Frontal cortex (tissue), 4 donors: Measurements from ENCODE around the gene DIAPH1. TPM values are rescaled to one million over a fixed set of nuclear protein-coding genes. Genes with fewer than 3 reads are reported as not detected.
A peak's percentile ranks its signal among the peaks of the same experiment; 100 is the strongest.

Source experiments
- DNase-seq, 2 donors: peaks; one replicate each; pipeline ENCODE4 v3.0.0; 2012; ENCODE audit warnings: low spot score in 2 of 2
- FAIRE-seq: peaks from 2 replicates; lab custom pipeline; 2012; peaks lifted over from hg19 to GRCh38; lab: Jason Lieb, UNC
- total RNA-seq: library from RNA; depleted of rRNA; stranded (reverse); fragments of >200 nt; gene quantifications from one replicate; pipeline ENCODE4 v1.2.3, GENCODE V29; 2014
- donor health status: control.
- donor health status: control.
- donor health status: control.

DIAPH1 gene
- total RNA-seq, 1 donor from 2014 or later: 22.4 TPM

- FAIRE-seq (no peak), DNase-seq (no peak)
Measured at GRCh38 chr5:141511771-141512325, 107.0 kb downstream of the DIAPH1 start.

GRCh38 chr5:141510850-141511601 lies 107.8 kb downstream of the DIAPH1 start:
- no peak for FAIRE-seq
- DNase-seq: no peak

DNA sequence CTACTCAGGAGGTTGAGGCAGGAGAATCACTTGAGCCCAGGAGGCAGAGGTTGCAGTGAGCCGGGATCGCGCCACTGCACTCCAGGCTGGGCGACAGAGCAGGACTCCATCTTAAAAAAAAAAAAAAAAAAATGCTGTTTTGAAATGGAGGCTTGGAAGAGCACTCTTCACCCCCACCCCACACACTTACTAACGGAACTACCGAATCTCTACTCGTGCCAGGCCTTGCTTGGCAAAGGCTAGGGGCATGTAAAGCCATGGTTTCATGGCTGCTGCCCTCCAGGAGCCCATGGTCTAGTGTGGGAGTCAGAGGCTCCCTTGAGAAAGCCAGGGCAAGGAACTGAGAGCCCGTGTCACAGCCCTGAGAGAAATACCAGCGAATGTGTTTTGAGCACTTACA lies 108.6 kb downstream of the DIAPH1 start:
- FAIRE-seq (no peak), DNase-seq (no peak)

GRCh38 chr5:141508798-141509611 lies 109.8 kb downstream of the DIAPH1 start:
- FAIRE-seq: no peak

GRCh38 chr5:141508440-141508797 lies 110.4 kb downstream of the DIAPH1 start:
- FAIRE-seq (no peak), DNase-seq (no peak)

More at GRCh38 chr5:141508798-141509611, 109.8 kb downstream of the DIAPH1 start:
- DNase-seq: peak in 1 of 2 donors; percentile 61

- FAIRE-seq: no peak
- no peak for DNase-seq
Measured at GRCh38 chr5:141507387-141508091, 111.3 kb downstream of the DIAPH1 start.

DNA sequence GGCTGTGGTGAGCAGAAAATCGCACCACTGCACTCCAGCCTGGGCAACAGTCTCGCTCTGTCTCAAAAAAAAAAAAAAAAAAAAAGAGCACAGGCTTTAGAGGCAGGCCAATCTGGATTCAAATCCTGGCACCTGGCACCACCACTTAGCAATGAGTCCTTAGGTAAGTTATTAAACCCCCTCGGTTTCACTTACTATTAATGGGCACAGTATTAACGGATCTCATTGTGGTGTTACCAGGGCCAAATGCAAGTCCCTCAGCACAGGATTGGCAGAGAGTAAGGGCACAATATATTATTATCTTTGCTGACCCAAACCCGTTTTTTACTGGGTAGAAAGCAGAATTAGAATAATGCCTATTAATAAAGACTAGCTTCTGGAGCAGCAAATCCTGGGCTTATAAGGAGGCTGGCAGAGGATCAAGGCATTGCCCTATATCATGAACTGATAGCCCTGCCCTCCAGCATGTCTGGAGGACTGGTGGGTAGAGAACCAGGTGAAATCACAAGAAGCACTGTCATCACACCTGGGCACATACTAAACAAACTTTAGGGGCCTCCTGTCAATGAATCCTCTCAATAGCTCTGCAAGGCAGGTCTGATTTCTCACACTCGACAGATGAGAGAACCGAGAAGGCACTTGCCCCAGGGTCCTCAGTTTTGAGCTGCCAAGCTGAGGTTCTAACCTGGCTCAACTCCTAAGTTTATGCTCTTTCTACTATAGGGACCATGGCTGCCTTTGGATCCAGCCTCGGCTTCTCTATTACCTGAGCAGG lies 112.2 kb downstream of the DIAPH1 start:
- FAIRE-seq: no peak
- DNase-seq: no peak

GRCh38 chr5:141504216-141504615 lies 114.6 kb downstream of the DIAPH1 start:
- DNase-seq: no peak
- FAIRE-seq: no peak

- no peak for FAIRE-seq
- DNase-seq: no peak
Measured at GRCh38 chr5:141503681-141504080, 115.1 kb downstream of the DIAPH1 start.

GRCh38 chr5:141501761-141502160 lies 117.0 kb downstream of the DIAPH1 start:
- no peak for FAIRE-seq

GRCh38 chr5:141496038-141496437 lies 122.8 kb downstream of the DIAPH1 start:
- DNase-seq (no peak), FAIRE-seq (no peak)

More at GRCh38 chr5:141501761-141502160, 117.0 kb downstream of the DIAPH1 start:
- no peak for DNase-seq

DNA sequence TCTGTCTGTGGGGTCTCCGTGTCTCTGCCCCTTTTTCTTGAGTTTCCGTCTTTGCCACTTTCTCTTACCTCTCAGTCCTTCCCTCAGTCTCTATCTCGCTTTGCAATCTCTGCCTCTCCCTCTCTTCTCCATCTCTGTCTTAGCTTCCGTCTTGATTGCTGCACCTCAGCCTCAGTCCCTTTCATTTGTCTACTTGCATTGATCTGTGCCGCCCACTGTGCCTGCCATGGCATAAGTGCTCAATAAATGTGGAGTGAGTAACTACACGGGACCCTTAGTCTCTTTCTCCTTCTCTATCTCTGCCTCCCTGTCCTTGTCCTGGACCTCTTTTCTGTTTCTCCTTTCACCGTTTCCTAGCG lies 123.4 kb downstream of the DIAPH1 start:
- FAIRE-seq (no peak), DNase-seq (no peak)

DNA sequence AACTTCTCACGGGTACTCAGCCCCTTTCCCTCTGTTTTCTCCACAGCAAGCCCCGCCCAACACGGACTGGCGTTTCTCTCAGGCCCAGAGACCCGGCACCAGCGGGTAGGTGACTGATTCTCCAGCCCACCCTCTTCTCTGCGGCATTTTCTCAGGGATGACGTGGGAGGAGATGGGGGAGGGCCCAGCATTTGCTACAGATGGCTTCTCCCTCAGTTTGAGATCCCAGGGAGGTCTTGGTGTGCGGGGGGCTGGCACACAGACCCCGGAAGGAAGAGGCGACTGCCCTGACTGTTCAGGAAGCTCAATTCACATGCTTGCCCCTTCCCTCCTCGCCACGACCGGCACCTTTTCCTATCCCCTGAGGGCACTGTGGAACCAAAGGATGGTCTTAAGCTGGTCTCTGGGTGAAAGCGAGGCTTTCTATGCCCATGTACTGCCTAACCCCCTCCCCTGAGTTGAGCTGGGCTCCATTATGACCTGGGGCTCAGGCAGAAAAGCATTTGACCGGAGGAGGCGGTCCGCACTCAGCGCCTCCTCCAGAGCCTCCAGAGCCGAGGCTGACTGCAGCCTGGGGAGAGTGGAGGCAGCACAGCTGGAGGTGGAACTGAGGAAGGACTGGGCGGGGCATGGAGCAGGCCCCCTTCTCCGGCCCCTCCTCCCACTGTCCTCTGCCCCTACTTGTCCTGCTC lies 123.9 kb downstream of the DIAPH1 start:
- FAIRE-seq (no peak), DNase-seq (no peak)

DNA sequence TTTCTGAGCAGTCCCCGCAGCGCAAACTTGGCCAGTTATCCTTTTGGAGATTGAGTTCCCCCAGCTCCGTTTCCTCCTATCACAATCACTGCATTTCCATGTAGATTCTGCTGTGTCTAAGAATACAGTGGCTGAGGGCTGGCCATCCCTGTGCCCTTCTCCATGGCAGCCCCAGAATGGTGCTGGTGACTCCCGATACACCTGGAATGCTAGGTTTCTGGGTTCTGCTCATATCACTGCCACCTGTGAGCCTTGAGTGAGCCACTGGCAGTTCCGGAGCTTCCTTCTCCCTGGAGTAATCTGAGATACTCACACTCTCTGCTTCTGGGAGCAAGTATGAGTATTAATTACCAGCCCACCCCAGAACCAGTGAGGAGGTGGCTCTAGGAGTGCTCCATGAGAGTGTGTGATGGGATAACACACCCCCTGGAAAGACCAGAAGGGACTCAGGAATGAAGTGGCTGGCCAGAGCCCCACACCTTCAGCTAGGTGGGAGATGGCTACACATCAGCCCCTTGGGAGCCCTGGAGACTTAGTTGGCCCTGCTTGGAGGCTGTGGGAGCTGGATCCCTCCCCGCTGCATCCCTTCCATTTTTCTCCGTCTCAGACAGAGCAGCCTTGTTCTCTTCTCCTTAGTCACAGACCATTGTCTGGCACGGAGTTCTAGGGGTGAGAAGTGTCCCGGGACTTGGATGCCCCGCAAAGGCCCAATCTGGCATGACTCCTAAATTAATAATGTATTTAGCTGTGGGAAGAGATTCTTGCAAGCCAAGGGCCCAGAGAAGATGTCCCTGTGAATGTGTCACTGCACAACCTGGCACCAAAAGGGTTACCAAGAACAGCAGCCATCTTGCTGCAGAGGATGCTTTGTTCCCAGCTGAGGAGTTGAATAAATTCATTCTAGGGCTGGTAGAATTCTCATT lies 125.0 kb downstream of the DIAPH1 start:
- FAIRE-seq: no peak
- no peak for DNase-seq

DNA sequence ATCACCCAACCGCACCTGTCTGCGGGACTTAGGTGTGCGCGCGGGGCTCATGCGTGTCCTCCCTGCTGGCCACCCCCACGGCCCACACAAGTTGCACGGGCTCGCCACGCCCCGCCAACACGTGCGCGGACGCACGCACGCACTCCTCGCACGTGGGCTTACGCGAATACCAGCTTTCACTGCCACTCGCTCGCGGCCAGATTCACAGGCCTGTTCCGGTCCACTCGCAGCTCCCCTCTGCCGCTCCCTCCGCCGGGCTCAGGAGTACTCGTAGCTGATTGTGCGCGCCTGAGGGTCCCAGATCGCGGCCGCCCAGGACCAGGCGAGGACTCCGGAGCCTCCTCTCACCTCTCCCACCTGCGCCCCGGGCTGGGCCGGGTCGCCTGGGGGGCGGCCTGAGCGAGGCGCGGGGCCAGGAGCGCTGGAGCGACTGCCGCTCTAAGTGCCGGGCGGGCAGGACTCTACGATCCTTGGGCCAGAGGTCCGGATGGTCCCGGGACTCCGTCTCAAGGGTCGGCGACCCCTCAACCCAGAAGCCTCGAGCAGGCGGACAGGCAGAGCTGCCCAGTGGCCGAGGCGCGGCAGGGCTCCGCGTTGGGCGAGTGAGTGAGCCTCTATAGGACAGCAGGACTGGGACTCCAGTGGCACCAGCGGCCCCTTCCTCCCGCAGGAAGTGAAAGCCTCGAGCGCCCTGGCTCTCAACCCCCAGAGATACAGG lies 126.5 kb downstream of the DIAPH1 start:
- no peak for DNase-seq

DNA sequence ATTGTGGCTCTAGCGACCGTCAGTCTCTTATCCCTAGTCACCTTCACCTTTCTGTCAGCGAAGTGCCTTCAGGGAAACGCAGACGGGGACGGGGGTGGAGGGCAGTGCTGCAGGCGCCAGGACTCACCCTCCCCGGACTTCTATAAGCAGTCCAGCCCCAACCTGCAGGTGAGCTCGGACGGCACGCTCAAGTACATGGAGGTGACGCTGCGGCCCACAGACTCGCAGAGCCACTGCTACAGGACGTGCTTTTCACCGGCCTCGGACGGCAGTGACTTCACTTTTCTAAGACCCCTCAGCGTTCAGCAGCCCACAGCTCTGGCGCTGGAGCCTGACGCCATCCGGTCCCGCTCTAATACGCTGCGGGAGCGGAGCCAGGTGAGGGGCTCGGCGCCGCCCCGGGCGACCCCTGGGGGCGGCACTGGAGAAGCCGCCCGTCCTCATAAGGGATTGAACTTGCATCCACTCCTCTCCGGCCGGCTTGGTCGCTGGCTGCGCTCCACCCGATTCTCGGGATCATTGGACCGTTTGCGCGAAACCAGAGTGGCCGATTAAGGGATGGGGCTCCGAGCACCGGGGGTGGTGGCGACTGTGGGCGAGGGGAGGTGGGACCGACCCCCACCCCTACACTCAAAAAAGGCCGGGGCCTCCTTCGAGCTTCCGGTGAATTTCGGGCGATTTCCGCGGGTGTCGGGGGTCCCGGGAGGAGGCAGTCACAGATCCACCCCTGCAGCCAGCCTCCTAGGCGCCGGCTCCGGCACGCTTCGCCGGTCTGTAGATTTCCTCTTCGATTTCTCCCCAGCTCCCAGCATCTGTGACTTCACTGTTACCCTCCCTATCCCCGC lies 127.3 kb downstream of the DIAPH1 start:
- DNase-seq: no peak

More for the DNA sequence above, 126.5 kb downstream of the DIAPH1 start:
- no peak for FAIRE-seq

More for the DNA sequence above, 127.3 kb downstream of the DIAPH1 start:
- no peak for FAIRE-seq
